ENCODE data around the gene ADPRH.

Gene ADPRH

DNA sequence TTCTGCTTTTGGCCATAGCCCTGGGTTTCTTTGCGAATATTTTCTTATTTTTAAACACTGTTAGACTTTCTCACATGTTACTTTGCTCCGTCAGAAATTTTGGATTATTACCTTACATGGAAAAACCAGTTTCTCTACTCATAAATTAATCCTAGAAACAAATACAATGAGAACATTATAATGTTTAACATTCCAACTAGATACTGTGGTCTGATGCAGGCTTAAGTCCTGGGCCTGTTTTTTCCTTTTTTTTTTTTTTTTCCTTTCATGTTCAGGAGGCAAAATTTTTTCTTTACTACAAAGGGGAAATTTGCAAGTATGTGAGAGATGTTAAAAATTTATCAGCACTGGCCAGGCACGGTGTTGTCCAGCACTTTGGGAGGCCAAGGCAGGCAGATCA, 52.2 kb downstream of the ADPRH start:
- DNase-seq, result no peak

- no peak for DNase-seq
Measured at GRCh38 chr3:119632216-119632615, 52.9 kb downstream of the ADPRH start.

- DNase-seq, result no peak
Measured at GRCh38 chr3:119632829-119633228, 53.5 kb downstream of the ADPRH start.

- DNase-seq, result no peak
Measured at GRCh38 chr3:119635719-119636118, 56.4 kb downstream of the ADPRH start.

GRCh38 chr3:119636249-119636648, 57.0 kb downstream of the ADPRH start:
- no peak for DNase-seq

DNA sequence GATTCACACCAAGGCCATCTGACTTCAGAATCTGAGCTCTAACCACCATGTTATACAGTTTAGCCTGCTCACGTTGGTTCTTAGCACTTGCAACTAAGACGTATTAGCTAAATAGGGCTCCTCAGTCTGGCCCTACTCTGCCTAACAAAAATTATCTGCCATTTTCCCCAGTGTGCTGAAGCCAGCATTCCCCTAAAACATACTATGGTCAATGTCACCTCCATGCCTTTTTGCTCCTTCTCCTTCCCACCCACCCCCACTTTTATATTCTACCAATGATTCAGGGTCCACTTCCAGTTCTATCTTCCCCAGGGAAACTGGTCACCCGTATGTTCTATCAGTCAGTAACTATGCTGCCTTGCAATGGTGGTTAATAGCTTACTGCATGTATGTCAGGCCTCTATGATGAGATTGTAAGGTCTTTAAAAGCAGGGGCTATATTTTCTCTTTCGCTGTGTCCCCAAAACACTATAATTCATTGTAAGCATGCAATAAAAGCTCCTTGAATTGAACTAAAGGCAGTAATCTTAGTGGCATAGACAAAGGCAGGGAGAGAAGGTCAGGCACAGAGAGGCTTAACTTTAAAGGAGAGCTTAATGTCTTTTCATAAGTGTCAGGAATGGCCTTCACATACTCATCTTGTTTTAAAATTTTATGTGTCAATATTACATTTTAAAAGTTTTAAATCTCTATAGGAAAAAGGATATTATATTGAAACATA, 57.8 kb downstream of the ADPRH start:
- no peak for DNase-seq

DNA sequence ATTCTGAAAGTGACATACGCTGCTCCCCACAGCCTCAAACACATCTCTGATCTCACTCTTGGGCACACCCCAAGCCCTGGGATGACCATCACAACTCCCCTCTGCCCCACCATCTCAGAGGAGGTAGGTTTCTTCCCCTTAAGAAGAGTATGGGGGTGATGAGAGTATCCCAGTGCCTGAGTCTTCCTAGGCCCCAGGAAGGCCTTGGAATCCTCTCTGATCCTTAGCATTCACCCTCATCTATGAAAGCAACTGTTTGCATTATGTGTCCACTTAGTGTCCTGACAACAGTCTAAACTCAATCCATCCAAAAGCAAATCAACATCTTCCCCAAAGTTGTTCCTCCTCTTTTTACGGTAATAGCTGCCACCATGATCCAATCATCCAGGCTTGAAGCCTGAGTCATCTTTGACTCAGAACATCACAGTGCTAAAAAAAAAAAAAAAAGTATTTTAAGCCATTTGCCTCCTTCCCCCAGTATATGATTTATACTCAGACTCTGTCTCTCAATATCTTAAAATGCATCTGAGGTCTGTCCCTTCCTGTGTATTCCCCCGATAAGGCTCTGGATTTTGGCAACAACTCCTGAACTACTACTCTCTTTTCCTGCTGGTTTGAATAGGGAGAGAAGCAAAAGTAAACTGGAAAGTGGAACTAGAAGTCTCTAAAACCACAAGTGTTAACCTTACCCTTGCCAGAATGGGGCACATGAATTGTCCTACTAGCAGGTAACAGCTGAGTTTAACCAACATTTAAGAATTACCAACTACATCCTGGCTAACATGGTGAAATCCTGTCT, 58.6 kb downstream of the ADPRH start:
- DNase-seq, result no peak

All from NCI-H1436 treated with DMSO at 0.1 percent for 48 hours (cell line).